ENCODE results near the gene SSBP3. TPM values are rescaled to one million over a fixed set of nuclear protein-coding genes. Genes with fewer than 3 reads are reported as not detected.

SSBP3 gene
- total and polyA plus RNA-seq, 2 of the 13 experiments (the other 11 are each of a cell fraction or from before 2014, with no cell fraction given) = 8.5 to 17.6 TPM

GRCh38 chr1:54228638-54229079 lies 177.5 kb downstream of the SSBP3 start:
- WGBS (ENCODE audit: low lambda C conversion rate) = 95% methylated on average over 8 of the region's 13 CpGs
- H3K9me3 ChIP-seq (ENCODE audit: low read length) = no peaks in the 10 kb centered on the region
- H3K79me2 ChIP-seq (ENCODE audit: insufficient read depth, low read length) = no peaks in the 10 kb centered on the region
- H3K36me3 ChIP-seq (replicated peaks in 1 of 2; ENCODE audit: control insufficient read depth in 1 of 2, insufficient read depth in 2 of 2, low read length in 2 of 2) = peaks cover 2 to 5% of the 10 kb centered on the region in 2 experiments; a peak in 1 of 5 replicates
- DNase-seq (ENCODE audit: low spot score) (no peak), ATAC-seq (peak; percentile 9), FAIRE-seq (no peak)
- no peak overlapping the region for H3K4me3 ChIP-seq (replicated peaks in 1 of 3; ENCODE audit: insufficient read depth in 1 of 3, low read depth in 2 of 3, low read length in 3 of 3)
- H3K27ac ChIP-seq (ENCODE audit: extremely low read length, insufficient read depth, low read length) = no peak overlapping the region
- no peak overlapping the region for H3K9ac ChIP-seq (ENCODE audit: insufficient read depth, low read depth, low read length)
- H3K4me1 ChIP-seq (ENCODE audit: insufficient read depth, low read length) = no peaks in the 10 kb centered on the region
- BruUV-seq (replicated peaks) = no TSS peak
- CTCF ChIA-PET (ENCODE audit: low intra/inter-chr PET ratio, low total read pairs) = no interaction called here
- POLR2A ChIA-PET = no interaction called here
- no peak overlapping the region for H2AFZ ChIP-seq (ENCODE audit: low read length)
- intact Hi-C loops (cut with micrococcal nuclease; ENCODE audit: unreplicated experiment) (no loop called here), in situ Hi-C loops (cut with HindIII; ENCODE audit: extremely low pct_ligation_motif_present, low pct_unique_long_range_greater_than_20kb) (no loop called here)
- H3K4me2 ChIP-seq (ENCODE audit: low read depth, low read length) = no peak overlapping the region
- no peaks in the 10 kb centered on the region for H4K20me1 ChIP-seq (ENCODE audit: insufficient read depth, low read length)
- TF ChIP-seq, protein P1, sequence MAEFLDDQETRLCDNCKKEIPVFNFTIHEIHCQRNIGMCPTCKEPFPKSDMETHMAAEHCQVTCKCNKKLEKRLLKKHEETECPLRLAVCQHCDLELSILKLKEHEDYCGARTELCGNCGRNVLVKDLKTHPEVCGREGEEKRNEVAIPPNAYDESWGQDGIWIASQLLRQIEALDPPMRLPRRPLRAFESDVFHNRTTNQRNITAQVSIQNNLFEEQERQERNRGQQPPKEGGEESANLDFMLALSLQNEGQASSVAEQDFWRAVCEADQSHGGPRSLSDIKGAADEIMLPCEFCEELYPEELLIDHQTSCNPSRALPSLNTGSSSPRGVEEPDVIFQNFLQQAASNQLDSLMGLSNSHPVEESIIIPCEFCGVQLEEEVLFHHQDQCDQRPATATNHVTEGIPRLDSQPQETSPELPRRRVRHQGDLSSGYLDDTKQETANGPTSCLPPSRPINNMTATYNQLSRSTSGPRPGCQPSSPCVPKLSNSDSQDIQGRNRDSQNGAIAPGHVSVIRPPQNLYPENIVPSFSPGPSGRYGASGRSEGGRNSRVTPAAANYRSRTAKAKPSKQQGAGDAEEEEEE (CRISPR knock-in tag; IDR thresholded peaks at IDR 0.05; ENCODE audit: borderline replicate concordance) = no peak
- TF ChIP-seq AGO2 (optimal IDR thresholded peaks at IDR 0.05; ENCODE audit: low read depth, low read length) = peak; percentile 71
- H3K27me3 ChIP-seq (ENCODE audit: control insufficient read depth in 1 of 2, insufficient read depth in 2 of 2, low read length in 2 of 2) = no peaks in the 10 kb centered on the region

GRCh38 chr1:54227891-54228310 lies 178.3 kb downstream of the SSBP3 start:
- ATAC-seq = peak; percentile 9; the same call in 2 of the 3 replicates
- no peaks in the 10 kb centered on the region for H3K4me1 ChIP-seq (ENCODE audit: insufficient read depth, low read length)
- no peaks in the 10 kb centered on the region for H3K79me2 ChIP-seq (ENCODE audit: insufficient read depth, low read length)
- no peak overlapping the region for H3K4me2 ChIP-seq (ENCODE audit: low read depth, low read length)
- no peak for FAIRE-seq
- WGBS (ENCODE audit: low lambda C conversion rate) = 94% methylated on average over 13 of the region's 17 CpGs
- no peak overlapping the region for H3K27ac ChIP-seq (ENCODE audit: extremely low read length, insufficient read depth, low read length)
- H3K4me3 ChIP-seq (replicated peaks in 1 of 3; ENCODE audit: insufficient read depth in 1 of 3, low read depth in 2 of 3, low read length in 3 of 3) = no peak overlapping the region
- no TSS peak for BruUV-seq (replicated peaks)
- CTCF ChIA-PET (ENCODE audit: low intra/inter-chr PET ratio, low total read pairs) = no interaction called here
- no peak overlapping the region for H2AFZ ChIP-seq (ENCODE audit: low read length)
- no peaks in the 10 kb centered on the region for H3K27me3 ChIP-seq (ENCODE audit: control insufficient read depth in 1 of 2, insufficient read depth in 2 of 2, low read length in 2 of 2)
- in situ Hi-C loops (cut with HindIII; ENCODE audit: extremely low pct_ligation_motif_present, low pct_unique_long_range_greater_than_20kb) (no loop called here), intact Hi-C loops (cut with micrococcal nuclease; ENCODE audit: unreplicated experiment) (no loop called here)
- no peaks in the 10 kb centered on the region for H4K20me1 ChIP-seq (ENCODE audit: insufficient read depth, low read length)
- TF ChIP-seq PHB2 (IDR thresholded peaks at IDR 0.05; ENCODE audit: partially characterized antibody) = no peak
- TF ChIP-seq MED8 (CRISPR knock-in tag; IDR thresholded peaks at IDR 0.05; ENCODE audit: insufficient replicate concordance) = no peak
- no peak for TF ChIP-seq STAG1 (CRISPR knock-in tag; IDR thresholded peaks at IDR 0.05)
- TF ChIP-seq CTCF (CRISPR knock-in tag; IDR thresholded peaks at IDR 0.05) = 0 out of 2 replicates have a peak, but pooled peaks have one; percentile 4
- TF ChIP-seq, protein P2, sequence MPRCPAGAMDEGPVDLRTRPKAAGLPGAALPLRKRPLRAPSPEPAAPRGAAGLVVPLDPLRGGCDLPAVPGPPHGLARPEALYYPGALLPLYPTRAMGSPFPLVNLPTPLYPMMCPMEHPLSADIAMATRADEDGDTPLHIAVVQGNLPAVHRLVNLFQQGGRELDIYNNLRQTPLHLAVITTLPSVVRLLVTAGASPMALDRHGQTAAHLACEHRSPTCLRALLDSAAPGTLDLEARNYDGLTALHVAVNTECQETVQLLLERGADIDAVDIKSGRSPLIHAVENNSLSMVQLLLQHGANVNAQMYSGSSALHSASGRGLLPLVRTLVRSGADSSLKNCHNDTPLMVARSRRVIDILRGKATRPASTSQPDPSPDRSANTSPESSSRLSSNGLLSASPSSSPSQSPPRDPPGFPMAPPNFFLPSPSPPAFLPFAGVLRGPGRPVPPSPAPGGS (CRISPR knock-in tag; IDR thresholded peaks at IDR 0.05) = no peak
- no peak for TF ChIP-seq ZNF709 (CRISPR knock-in tag; IDR thresholded peaks at IDR 0.05)
- TF ChIP-seq XRCC5 (optimal IDR thresholded peaks at IDR 0.05; ENCODE audit: low read length) = no peak
- no peaks in the 10 kb centered on the region for H3K9me3 ChIP-seq (ENCODE audit: low read length)
- H3K9ac ChIP-seq (ENCODE audit: insufficient read depth, low read depth, low read length) = no peak overlapping the region
- H3K36me3 ChIP-seq (replicated peaks in 1 of 2; ENCODE audit: control insufficient read depth in 1 of 2, insufficient read depth in 2 of 2, low read length in 2 of 2) = peaks cover 2 to 5% of the 10 kb centered on the region in 2 experiments; a peak in 1 of 5 replicates
- POLR2A ChIA-PET = no interaction called here
- no peak for DNase-seq (ENCODE audit: low spot score)
